GM18868 (cell line): Measurements from ENCODE around the gene RPS6KA5.
"Not testable (repeated sequence)": the region's sequence is repeated elsewhere in the genome, so short reads cannot be mapped to it uniquely, and the experiment has no call there.

Source experiments
- ATAC-seq: cut with Tn5 transposase; IDR thresholded peaks from one replicate; pipeline ENCODE4 v1.9.1; 2021; ENCODE audit warnings: mild to moderate bottlenecking, moderate library complexity; ENCODE audit not compliant: unreplicated experiment

The RPS6KA5 gene

GRCh38 chr14:91060351-91061055 lies at the start of gene RPS6KA5:
TSS of gene RPS6KA5 (minus strand) at chr14:91060641. CDS start at chr14:91060434, 207 bp downstream.
- ATAC-seq: peak; percentile 85

- ATAC-seq: no peak
These were observed 48.6 kb upstream of the RPS6KA5 start for GRCh38 chr14:91108941-91109611.

GRCh38 chr14:91103116-91103515 lies 42.7 kb upstream of the RPS6KA5 start:
- ATAC-seq: no peak

GRCh38 chr14:91100102-91100501 lies 39.7 kb upstream of the RPS6KA5 start:
- ATAC-seq: no peak

- ATAC-seq: no peak
These were observed 38.1 kb upstream of the RPS6KA5 start for GRCh38 chr14:91098591-91098990.

GRCh38 chr14:91097657-91098056 lies 37.2 kb upstream of the RPS6KA5 start:
- ATAC-seq: not testable (repeated sequence)

GRCh38 chr14:91095178-91095577 lies 34.7 kb upstream of the RPS6KA5 start:
- no peak for ATAC-seq

- ATAC-seq: no peak
These were observed 34.3 kb upstream of the RPS6KA5 start for GRCh38 chr14:91094772-91095171.

GRCh38 chr14:91093743-91094472 lies 33.5 kb upstream of the RPS6KA5 start:
- ATAC-seq: not testable (repeated sequence)

GRCh38 chr14:91092073-91092472 lies 31.6 kb upstream of the RPS6KA5 start:
- ATAC-seq: no peak

- ATAC-seq: no peak
These were observed 30.3 kb upstream of the RPS6KA5 start for GRCh38 chr14:91090743-91091142.

- ATAC-seq: no peak
These were observed 29.6 kb upstream of the RPS6KA5 start for GRCh38 chr14:91089958-91090535.

GRCh38 chr14:91088585-91089235 lies 28.3 kb upstream of the RPS6KA5 start:
- no peak for ATAC-seq

- not testable (repeated sequence) for ATAC-seq
These were observed 27.0 kb upstream of the RPS6KA5 start for GRCh38 chr14:91087470-91087869.

GRCh38 chr14:91084516-91084915 lies 24.1 kb upstream of the RPS6KA5 start:
- no peak for ATAC-seq

GRCh38 chr14:91082282-91082681 lies 21.8 kb upstream of the RPS6KA5 start:
- no peak for ATAC-seq

- ATAC-seq: no peak
These were observed 19.6 kb upstream of the RPS6KA5 start for GRCh38 chr14:91080071-91080470.

- peak; percentile 87 for ATAC-seq
These were observed 17.8 kb upstream of the RPS6KA5 start for GRCh38 chr14:91078095-91078737.

- ATAC-seq: no peak
These were observed 15.1 kb upstream of the RPS6KA5 start for GRCh38 chr14:91075553-91075952.

GRCh38 chr14:91070572-91070971 lies 10.1 kb upstream of the RPS6KA5 start:
- ATAC-seq: no peak
